GM18511 (cell line): ENCODE data around the gene ASPHD2.
"Not testable (repeated sequence)": the region's sequence is repeated elsewhere in the genome, so short reads cannot be mapped to it uniquely, and the experiment has no call there.

Experiments
- ATAC-seq: cut with Tn5 transposase; IDR thresholded peaks from one replicate; pipeline ENCODE4 v1.9.1; 2021; ENCODE audit warnings: mild to moderate bottlenecking, moderate library complexity; ENCODE audit not compliant: unreplicated experiment

The ASPHD2 gene

GRCh38 chr22:26416256-26416655, 12.8 kb upstream of the ASPHD2 start:
- no peak for ATAC-seq

GRCh38 chr22:26416670-26417276, 12.3 kb upstream of the ASPHD2 start:
- ATAC-seq = no peak

- no peak for ATAC-seq
Observed at GRCh38 chr22:26417406-26417805, 11.7 kb upstream of the ASPHD2 start.

GRCh38 chr22:26418620-26419019, 10.4 kb upstream of the ASPHD2 start:
- ATAC-seq = no peak

- no peak for ATAC-seq
Observed at GRCh38 chr22:26426924-26427323, 2.1 kb upstream of the ASPHD2 start.

GRCh38 chr22:26429458-26430286, 612 bp downstream of the ASPHD2 start:
- ATAC-seq = peak; percentile 9

GRCh38 chr22:26430600-26430999, 1.5 kb downstream of the ASPHD2 start:
- ATAC-seq = no peak

- ATAC-seq = no peak
Observed at GRCh38 chr22:26431261-26431995, 2.4 kb downstream of the ASPHD2 start.

GRCh38 chr22:26432619-26433311, 3.7 kb downstream of the ASPHD2 start:
- no peak for ATAC-seq

GRCh38 chr22:26433805-26434204, 4.7 kb downstream of the ASPHD2 start:
- ATAC-seq = no peak

- no peak for ATAC-seq
Observed at GRCh38 chr22:26435327-26436093, 6.5 kb downstream of the ASPHD2 start.

- no peak for ATAC-seq
Observed at GRCh38 chr22:26436903-26437515, 7.9 kb downstream of the ASPHD2 start.

- no peak for ATAC-seq
Observed at GRCh38 chr22:26437694-26438392, 8.8 kb downstream of the ASPHD2 start.

- ATAC-seq = not testable (repeated sequence)
Observed at GRCh38 chr22:26438776-26439175, 9.7 kb downstream of the ASPHD2 start.

GRCh38 chr22:26439559-26439958, 10.5 kb downstream of the ASPHD2 start:
- ATAC-seq = no peak

- ATAC-seq = no peak
Observed at GRCh38 chr22:26442086-26442756, 13.2 kb downstream of the ASPHD2 start.

GRCh38 chr22:26443901-26444690, 15.0 kb downstream of the ASPHD2 start:
- ATAC-seq = no peak

GRCh38 chr22:26444777-26445176, 15.7 kb downstream of the ASPHD2 start:
- ATAC-seq = no peak
